ENCODE results near the gene AMBRA1. TPM values are rescaled to one million over a fixed set of nuclear protein-coding genes. Genes with fewer than 3 reads are reported as not detected.
"Not testable (repeated sequence)": the region's sequence is repeated elsewhere in the genome, so short reads cannot be mapped to it uniquely, and the experiment has no call there.

AMBRA1 gene
- total and polyA plus RNA-seq, 2 experiments from 2014 or later = 10.5 to 52.7 TPM

DNA sequence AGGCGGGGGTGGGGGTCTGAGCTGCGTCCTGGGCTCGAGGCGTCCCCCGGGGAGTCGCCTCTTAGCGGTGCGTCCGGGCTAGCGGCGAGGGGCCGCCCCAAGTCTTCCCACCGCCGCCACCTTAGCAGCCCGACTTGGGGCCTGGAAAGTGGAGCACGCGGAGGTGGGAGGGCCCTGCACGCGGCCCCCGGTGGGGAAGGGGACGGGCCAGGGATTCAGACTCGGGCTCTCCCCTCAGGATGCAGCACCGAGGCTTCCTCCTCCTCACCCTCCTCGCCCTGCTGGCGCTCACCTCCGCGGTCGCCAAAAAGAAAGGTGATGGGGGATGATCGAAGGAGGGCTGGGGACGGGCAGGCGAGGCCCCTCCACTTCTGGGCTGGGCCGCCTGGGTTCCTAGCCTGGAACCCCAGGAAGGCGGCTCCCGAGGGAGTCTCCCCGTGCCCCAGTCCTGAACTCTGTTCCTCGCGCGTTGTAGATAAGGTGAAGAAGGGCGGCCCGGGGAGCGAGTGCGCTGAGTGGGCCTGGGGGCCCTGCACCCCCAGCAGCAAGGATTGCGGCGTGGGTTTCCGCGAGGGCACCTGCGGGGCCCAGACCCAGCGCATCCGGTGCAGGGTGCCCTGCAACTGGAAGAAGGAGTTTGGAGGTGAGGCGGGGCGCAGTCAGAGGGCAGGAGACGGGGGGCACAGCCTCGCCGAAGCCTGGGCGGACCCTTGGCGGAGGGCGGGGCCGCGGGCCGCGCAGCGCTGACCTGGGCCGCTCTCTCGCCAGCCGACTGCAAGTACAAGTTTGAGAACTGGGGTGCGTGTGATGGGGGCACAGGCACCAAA is 211.8 kb downstream of the AMBRA1 start:
- peak; percentile 44 to 57 for DNase-seq (ENCODE audit: low read depth in 1 of 2, low spot score in 1 of 2)
- Histone ChIP-seq H3K4me3 (peak overlapping the region; percentile 63), H3K4me1 (ENCODE audit: low read depth) (peaks cover 8% of the 10 kb centered on the region), H3K36me3 (peaks cover 4% of the 10 kb centered on the region), H3K27me3 (no peaks in the 10 kb centered on the region), H3K27ac (peak overlapping the region; percentile 98), H3K9me3 (ENCODE audit: low read depth) (no peaks in the 10 kb centered on the region)
- TF ChIP-seq, protein P1, sequence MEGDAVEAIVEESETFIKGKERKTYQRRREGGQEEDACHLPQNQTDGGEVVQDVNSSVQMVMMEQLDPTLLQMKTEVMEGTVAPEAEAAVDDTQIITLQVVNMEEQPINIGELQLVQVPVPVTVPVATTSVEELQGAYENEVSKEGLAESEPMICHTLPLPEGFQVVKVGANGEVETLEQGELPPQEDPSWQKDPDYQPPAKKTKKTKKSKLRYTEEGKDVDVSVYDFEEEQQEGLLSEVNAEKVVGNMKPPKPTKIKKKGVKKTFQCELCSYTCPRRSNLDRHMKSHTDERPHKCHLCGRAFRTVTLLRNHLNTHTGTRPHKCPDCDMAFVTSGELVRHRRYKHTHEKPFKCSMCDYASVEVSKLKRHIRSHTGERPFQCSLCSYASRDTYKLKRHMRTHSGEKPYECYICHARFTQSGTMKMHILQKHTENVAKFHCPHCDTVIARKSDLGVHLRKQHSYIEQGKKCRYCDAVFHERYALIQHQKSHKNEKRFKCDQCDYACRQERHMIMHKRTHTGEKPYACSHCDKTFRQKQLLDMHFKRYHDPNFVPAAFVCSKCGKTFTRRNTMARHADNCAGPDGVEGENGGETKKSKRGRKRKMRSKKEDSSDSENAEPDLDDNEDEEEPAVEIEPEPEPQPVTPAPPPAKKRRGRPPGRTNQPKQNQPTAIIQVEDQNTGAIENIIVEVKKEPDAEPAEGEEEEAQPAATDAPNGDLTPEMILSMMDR (IDR thresholded peaks at IDR 0.05; ENCODE audit: low read depth, low read length) = no peak

DNA sequence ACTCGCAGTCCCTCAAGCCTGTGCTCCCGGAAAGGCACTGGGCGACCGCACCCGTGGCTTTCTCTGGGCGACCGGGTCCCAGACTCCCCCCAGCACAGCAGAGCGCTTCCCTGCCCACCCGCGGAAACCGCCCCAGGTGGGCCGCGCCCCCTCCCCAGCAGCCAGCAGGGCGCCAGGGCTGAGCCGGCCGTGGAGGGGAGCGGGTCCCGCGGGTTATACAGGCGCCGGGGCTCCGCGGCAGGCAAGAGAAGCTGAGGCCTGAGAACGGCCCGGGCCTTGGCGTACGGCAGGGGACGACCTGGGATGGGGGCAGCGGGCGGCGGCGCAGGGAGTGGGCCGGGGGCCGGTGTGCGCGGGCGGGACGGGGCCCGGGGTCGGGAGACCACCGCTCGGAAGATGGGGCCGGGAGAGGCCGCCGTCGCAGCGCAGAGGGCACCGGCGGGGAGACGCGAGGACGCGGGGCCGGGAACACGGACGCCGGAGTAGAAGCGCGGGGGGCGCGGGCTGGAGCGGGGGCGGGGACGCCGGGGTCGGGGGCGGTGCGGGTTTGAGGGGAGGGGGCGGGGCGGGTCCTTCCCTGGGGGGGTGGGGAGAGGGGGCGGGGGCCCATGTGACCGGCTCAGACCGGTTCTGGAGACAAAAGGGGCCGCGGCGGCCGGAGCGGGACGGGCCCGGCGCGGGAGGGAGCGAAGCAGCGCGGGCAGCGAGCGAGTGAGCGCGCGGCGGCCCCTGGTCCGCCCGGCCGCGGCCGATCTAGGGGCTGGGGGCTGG is 212.6 kb downstream of the AMBRA1 start, which contains the start of gene MDK:
Gene MDK (plus strand): TSS at position 622 of the 771 bp plus-strand sequence. CDS start 389 bp downstream, outside the sequence.
- TF ChIP-seq, protein P1 (IDR thresholded peaks at IDR 0.05; ENCODE audit: low read depth, low read length) = no peak
- Histone ChIP-seq H3K4me1 (ENCODE audit: low read depth) (peaks cover 8% of the 10 kb centered on the region), H3K9me3 (ENCODE audit: low read depth) (no peaks in the 10 kb centered on the region), H3K36me3 (peaks cover 7% of the 10 kb centered on the region), H3K4me3 (peak within 1 kb of the TSS; percentile 63), H3K27ac (peak within 1 kb of the TSS; percentile 98), H3K27me3 (no peaks in the 10 kb centered on the region)
- peak; percentile 56 to 88 for DNase-seq (ENCODE audit: low read depth in 1 of 2, low spot score in 1 of 2)

DNA sequence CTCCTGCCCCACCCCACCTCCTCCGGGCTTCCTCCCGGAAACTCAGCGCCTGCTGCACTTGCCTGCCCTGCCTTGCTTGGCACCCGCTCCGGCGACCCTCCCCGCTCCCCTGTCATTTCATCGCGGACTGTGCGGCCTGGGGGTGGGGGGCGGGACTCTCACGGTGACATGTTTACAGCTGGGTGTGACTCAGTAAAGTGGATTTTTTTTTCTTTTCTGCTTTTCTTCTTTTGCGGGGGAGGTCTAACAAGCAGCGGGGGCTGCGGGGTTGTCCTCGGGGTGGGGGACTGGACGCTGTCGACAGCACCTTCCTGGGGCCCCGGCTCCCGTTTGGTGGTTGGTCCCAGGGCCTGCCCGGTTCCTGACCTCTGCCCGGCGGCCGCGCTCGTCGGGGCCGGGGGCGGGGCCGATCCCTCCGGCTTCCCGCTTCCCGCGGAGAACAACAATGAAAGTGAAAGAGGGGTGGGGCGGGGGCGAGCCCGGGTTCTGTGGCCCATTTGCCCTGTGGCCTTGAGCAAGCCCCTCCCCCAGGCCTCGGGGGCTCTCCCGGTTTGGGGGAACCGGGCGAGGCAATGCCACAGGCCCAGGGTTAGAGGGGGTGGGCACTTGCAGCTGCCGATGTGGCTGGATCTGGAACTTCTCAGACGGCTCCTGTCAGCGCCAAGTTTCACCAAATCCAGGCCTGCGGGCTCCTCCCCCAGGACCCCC is 213.3 kb downstream of the AMBRA1 start:
- Histone ChIP-seq H3K27me3 (no peaks in the 10 kb centered on the region), H3K27ac (peak overlapping the region; percentile 98), H3K9me3 (ENCODE audit: low read depth) (no peaks in the 10 kb centered on the region), H3K4me1 (ENCODE audit: low read depth) (peaks cover 8% of the 10 kb centered on the region), H3K36me3 (peaks cover 7% of the 10 kb centered on the region), H3K4me3 (peak overlapping the region; percentile 63)
- DNase-seq (ENCODE audit: low read depth in 1 of 2, low spot score in 1 of 2) = peak; percentile 71 to 93
- TF ChIP-seq, protein P1 (IDR thresholded peaks at IDR 0.05; ENCODE audit: low read depth, low read length) = no peak

DNA sequence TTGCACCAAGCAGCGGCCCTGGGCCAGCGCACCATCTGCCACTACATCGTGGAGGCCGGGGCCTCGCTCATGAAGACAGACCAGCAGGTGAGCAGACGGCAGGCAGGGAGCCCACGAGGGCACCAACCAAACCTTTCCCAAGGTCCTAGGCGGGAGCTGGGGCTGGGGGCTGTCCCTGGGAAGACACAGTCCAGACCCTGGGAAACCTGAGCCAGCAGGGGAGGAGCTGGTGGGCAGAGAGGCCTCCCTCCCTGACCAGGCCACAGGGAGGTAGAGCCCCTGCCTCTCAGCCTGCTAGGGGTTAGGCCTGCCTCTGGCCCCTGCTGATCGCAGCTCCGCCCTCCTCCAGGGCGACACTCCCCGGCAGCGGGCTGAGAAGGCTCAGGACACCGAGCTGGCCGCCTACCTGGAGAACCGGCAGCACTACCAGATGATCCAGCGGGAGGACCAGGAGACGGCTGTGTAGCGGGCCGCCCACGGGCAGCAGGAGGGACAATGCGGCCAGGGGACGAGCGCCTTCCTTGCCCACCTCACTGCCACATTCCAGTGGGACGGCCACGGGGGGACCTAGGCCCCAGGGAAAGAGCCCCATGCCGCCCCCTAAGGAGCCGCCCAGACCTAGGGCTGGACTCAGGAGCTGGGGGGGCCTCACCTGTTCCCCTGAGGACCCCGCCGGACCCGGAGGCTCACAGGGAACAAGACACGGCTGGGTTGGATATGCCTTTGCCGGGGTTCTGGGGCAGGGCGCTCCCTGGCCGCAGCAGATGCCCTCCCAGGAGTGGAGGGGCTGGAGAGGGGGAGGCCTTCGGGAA is 214.1 kb downstream of the AMBRA1 start:
- H3K4me1 ChIP-seq (ENCODE audit: low read depth); H3K36me3 ChIP-seq; H3K27me3 ChIP-seq; H3K9me3 ChIP-seq (ENCODE audit: low read depth): not testable (repeated sequence)
- H3K27ac ChIP-seq = peak overlapping the region; percentile 98
- peak; percentile 5 to 97 for DNase-seq (ENCODE audit: low read depth in 1 of 2, low spot score in 1 of 2)
- peak overlapping the region; percentile 63 for H3K4me3 ChIP-seq

DNA sequence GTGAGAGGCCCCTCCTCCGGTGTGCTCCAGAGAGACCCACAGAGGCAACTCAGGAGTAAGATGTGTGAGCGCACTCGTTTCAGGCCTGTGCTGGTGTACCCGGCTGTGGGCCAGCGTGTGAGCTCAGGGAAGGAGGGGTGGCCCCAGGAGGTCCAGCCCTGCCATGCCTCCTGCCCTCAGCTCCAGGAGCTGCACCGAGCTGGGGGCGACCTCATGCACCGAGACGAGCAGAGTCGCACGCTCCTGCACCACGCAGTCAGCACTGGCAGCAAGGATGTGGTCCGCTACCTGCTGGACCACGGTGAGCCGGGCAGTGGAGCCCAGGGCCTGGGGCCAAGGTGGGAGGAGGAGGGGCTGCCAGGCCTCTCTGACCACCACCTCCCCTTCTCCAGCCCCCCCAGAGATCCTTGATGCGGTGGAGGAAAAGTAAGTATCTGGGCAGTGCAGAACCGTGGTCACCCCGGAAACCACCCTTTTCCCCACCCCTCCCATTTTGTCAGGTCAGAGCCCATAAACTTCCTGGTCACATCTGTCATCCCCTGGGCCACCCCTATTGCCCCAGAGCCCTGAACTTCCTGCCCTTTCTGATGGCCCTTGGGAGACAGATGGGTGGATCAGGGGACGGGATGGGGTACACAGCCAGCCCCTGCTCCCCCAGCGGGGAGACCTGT is 214.9 kb downstream of the AMBRA1 start:
- peak overlapping the region; percentile 98 for H3K27ac ChIP-seq
- H3K9me3 ChIP-seq (ENCODE audit: low read depth) = no peaks in the 10 kb centered on the region
- H3K4me1 ChIP-seq (ENCODE audit: low read depth) = peaks cover 8% of the 10 kb centered on the region
- H3K27me3 ChIP-seq = no peaks in the 10 kb centered on the region
- TF ChIP-seq, protein P1 (IDR thresholded peaks at IDR 0.05; ENCODE audit: low read depth, low read length) = no peak
- DNase-seq (ENCODE audit: low read depth in 1 of 2, low spot score in 1 of 2) = no peak
- H3K36me3 ChIP-seq = peaks cover 7% of the 10 kb centered on the region
- H3K4me3 ChIP-seq = no peak overlapping the region

Measured in cardiac muscle cell (in vitro differentiated cells and primary cell).